UCSD-AML1 (cell line): ENCODE results near the gene FUT2.

Experiments used
- DNase-seq: peaks from one replicate; lab custom pipeline; 2025; ENCODE audit not compliant: unreplicated experiment; lab: John Stamatoyannopoulos, UW

Gene FUT2

DNA sequence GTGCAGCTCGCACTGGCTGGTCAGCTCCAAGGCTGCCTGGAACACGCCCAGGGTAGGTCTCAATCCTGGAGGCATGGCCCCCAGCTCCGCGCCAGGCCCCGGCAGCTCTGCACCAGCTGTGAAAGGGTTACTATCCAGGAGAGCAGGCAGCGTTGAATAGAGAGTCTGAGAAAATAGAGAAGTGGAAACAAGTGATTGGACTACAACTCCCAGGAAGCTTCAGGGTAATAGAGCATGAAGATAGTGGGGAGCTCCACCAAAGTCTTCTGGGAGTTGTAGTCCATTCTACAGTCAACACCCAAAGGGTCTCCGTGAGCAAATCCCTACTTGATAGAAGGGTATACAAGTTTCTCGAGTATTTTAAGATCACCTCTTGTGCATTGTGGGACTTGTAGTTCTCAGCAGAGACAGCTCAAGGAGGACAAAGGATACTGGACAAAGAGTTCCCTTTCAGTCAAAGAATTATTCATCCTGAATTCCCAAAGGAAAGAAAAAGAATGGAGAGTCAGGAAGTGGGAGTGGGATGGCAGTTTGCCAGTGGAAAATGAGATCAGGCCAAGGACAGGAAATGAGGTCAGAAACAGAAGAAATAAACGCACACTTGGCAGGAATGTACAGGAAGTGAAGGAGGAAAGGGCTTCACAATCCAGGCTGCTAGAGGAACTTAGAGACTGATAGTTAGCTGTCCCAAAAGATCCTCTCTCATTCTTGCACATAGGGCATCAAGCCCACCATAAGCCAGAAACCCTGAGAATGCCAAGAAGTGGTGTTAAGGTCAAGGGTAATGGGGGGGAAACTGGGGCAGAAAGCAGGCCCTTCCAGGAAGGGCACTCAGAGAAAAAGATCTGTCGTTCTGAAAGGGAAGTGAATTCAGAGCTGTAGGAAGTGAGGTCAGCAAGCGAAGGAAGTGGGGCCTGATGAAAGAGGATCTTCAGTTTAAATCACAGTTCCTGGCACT is 29.3 kb downstream of the FUT2 start:
- peak; percentile 59 for DNase-seq

GRCh38 chr19:48726556-48726955 is 30.8 kb downstream of the FUT2 start:
- no peak for DNase-seq

- DNase-seq = no peak
Observed at GRCh38 chr19:48728911-48729664, 33.3 kb downstream of the FUT2 start.

GRCh38 chr19:48731452-48731851 is 35.7 kb downstream of the FUT2 start:
- DNase-seq = no peak

DNA sequence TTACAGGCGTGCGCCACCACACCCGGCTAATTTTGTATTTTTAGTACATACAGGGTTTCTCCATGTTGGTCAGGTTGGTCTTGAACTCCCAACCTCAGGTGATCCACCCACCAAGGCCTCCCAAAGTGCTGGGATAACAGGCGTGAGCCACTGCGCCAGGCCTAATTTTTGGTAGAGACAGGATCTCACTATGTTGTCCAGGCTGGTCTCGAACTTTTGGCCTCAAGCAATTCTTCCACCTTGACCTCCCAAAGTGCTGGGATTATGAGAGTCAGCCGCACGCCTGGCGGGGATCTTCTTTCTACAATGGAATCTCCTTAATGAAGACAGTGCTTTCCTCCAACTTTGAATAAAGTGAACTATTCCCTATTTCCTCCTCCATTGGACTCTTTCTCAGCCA is 38.9 kb downstream of the FUT2 start:
- DNase-seq = no peak

DNA sequence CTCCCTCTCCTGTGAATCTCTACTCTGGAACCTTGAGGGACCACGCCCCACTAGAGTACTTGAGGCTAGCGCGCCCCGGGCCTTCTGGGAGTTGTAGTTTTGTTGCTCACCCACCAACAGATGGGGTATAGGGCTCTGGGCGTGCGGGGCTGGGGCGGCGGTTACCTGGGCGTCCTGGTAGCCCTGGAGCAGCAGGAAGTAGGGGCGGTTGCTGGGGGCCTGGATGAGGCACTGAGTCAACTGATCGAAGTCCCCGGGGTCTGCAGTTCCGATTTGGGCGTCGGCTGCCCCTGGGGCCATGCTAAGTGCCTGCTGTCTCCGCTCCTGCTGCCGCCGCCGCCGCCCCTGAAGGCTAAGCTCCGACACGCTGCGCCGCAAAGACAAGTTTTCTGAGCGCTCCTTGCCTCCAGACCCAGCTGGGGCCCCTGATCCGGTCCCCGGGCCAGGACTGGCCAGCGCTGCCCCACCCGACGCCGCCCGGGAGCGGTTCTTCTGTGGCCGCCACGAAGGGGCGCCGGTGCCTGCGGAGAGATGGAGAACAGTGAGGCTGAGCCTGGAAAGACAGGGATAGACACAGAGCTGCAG is 39.4 kb downstream of the FUT2 start:
- DNase-seq = no peak

- DNase-seq = no peak
Observed at GRCh38 chr19:48737360-48737998, 41.7 kb downstream of the FUT2 start.

- peak; percentile 94 for DNase-seq
Observed at GRCh38 chr19:48738557-48739403, 43.0 kb downstream of the FUT2 start.

GRCh38 chr19:48739404-48740163 is 43.8 kb downstream of the FUT2 start:
- DNase-seq = no peak

DNA sequence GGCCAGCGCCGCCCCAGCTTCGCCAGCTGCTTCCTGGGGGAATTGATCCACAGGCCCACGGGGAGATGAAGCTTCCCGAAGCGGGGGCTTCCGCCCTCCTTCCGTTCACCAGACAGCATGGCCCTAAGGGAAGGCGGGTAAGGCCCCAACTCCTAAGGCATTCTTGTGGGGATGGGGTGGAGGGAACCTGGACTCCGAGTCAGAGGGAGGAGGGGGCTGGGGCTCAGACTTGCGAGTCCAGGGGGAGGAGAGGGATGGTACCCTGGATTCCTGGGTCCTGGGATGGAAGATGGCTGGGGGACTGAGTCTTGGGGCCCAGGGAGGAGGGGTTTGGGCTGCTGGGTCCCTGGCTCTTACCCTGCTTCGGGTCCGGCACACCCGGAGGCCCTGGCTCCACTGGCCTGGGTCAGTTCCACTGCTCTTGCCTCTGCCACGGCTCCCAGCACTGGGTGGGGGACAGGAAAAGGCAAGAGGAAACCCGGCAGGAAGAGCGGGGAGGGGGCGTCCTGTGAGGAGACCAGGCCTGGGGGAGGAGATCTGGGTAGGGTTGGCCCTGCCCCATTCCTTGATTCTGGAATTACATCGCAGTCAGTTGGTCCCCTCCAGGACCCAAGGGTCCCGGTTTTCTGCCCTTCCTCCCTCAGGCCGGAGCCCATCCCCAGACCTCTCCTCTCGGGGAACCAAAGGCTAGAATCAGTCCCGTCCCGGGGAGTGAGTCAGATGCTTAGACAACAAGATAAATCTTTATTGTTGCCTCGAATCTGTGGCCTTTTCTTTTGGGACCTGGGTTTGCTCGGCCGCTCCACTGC is 44.6 kb downstream of the FUT2 start, which contains the start of gene RASIP1:
Gene RASIP1 (minus strand): TSS at position 447 of the 809 bp plus-strand sequence. CDS start 328 bp downstream, at position 119.
- peak; percentile 47 for DNase-seq

DNA sequence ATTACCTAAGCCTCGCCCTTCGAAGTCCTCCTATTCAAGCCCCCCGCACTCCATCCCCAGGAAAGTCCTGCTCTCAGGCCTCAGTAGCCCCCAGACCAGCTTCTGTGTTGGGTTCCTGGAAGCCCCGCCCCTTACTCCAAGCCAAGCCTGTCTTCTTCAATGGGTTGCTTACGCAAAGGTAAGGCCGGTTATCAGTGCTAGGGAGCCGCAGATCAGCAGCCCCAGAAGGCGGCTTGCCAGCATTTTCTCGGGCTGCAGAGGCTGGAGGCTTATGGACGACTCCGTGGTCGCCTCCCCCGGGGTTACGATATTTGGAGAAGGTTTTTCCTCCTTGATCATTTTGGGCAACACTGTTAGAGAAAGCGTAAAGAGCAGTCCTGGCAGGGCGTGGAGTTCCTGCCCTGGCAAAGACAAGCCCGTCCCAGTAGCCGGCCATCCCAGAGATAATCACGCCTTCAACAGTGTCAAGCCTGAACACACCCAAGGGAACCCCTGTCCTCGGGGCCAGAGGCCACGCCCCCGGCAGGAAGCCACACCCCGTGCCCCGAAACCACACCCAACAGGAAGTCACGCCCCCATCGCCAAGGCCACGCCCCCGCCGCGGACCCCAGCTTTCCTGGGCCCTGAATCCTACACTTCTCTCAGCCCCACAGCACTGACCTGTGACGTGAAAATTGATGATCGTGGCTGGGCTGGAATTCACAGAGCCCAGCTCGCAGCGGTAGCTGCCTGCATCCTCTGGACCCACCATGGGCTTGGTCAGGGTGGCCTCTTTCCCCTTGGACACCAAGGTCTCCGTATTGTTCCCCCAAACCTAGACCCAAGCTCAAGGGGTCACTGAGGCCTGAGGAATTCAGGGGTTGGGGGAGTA is 45.6 kb downstream of the FUT2 start:
- DNase-seq = peak; percentile 74

- DNase-seq = no peak
Observed at GRCh38 chr19:48742096-48742495, 46.3 kb downstream of the FUT2 start.

DNA sequence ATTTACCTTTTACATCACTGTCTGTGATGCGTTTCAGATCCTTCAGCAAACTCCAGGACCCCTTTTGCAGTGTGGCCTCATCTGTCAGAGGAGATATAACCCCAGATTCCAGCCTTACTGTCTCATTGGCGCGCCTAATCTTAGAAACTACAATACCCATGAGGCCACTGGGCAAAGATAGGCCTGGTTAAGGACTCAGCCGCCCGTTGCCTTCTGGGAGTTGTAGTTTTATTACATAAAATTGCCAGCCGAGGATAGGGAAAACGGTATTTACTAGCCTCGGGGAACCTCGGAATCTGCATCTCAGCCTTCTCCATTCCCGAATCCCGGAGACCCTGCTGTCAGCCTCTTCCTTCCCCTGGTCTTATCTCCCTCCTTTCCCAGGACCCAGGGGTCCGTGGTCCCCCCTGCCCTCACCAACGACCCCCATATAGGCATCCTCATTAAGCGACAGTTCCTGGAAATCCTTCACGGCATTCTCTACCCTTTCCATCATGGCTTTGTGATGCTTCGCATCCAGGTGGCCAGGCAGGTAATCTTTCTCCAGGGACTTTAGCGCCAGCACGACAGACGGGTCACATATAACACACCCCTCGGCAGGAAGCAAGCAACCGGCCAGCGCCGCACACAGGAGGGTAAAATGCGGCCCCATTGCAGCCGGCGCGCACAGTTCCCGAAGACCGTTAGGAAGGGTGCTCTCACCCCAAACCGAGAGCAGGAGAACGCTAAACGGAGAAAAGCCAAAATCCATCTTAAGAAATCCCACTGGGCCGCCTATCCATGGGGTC is 49.6 kb downstream of the FUT2 start:
- peak; percentile 34 for DNase-seq

- no peak for DNase-seq
Observed at GRCh38 chr19:48746110-48746509, 50.3 kb downstream of the FUT2 start.

DNA sequence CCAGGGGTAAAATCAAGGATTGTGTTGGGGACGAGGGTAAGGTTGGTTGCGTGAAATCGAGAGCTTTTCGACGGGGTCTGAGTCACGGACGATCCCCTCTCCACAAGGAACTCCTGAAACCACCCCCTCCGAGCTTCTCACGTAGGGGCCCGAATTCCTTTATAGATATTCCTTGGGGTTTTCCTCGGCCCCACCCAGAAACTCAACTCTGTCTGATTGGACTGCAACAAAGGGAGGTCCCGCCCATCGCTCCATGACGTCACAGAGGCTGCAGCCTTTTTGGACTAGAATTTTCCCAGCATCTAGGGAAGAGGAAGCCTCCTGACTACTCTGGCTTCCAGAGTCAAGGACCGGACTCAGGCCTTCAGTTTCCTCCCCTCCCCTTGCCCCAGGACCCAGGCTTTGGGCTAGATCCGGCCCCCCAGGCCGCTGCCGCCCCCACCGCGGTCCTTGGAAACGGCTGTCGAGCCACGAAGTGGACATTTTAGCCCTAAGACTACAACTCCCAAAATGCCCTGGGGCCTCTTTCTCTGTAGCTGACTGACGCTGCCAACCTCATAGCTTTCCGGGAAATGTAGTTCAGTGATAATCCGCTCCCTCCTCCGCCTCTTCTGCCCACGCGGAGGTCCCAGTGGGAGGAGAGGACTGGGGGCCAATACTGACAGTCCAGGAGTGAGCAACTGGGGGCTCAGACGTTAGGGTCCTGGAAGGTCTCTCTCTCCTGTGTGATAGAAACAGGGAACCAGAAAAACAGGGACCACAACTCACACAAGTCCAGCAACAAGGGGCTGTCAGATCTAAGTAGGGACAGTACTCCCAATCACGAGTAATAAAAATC is 51.2 kb downstream of the FUT2 start, which contains the start of gene IZUMO1:
Gene IZUMO1 (minus strand): TSS at position 172 of the 838 bp plus-strand sequence. CDS start 1,050 bp downstream, outside the sequence.
- no peak for DNase-seq
